Keratinocyte (primary cell): ENCODE data around the gene MYDGF. TPM values are rescaled to one million over a fixed set of nuclear protein-coding genes. Genes with fewer than 3 reads are reported as not detected.

Source experiments
- DNase-seq: peaks from one replicate; pipeline ENCODE4 v3.0.0-alpha.2; 2011; ENCODE audit warnings: low read depth, missing footprints, low spot score
- FAIRE-seq: peaks from 2 replicates; lab custom pipeline; 2011; peaks lifted over from hg19 to GRCh38; lab: Jason Lieb, UNC
- H2AFZ ChIP-seq: 2 replicates; pipeline ENCODE4 v1.6.0; 2012; ENCODE audit warnings: low read length, control low read depth, inconsistent platforms; ENCODE audit not compliant: control insufficient read depth
- H3K27ac ChIP-seq: 2 replicates; pipeline ENCODE4 v1.5.1; 2011; ENCODE audit warnings: low read length; ENCODE audit not compliant: control insufficient read depth, insufficient read depth
- H3K27me3 ChIP-seq: 3 replicates; pipeline ENCODE4 v1.6.0; 2011; ENCODE audit warnings: low read length; ENCODE audit not compliant: control insufficient read depth, insufficient read depth; ENCODE audit errors: extremely low read depth
- H3K36me3 ChIP-seq, 2 experiments: 2 replicates in 1 of 2; 3 replicates in 1 of 2; pipeline ENCODE4 v1.5.1; 2011; ENCODE audit warnings: low read length in 2 of 2, mild to moderate bottlenecking in 1 of 2; ENCODE audit not compliant: control insufficient read depth in 2 of 2, insufficient read depth in 2 of 2; ENCODE audit errors: extremely low read depth in 1 of 2
- H3K4me1 ChIP-seq: 3 replicates; pipeline ENCODE4 v1.5.1; 2011; ENCODE audit warnings: low read length; ENCODE audit not compliant: control insufficient read depth, insufficient read depth; ENCODE audit errors: extremely low read depth
- H3K4me2 ChIP-seq: 3 replicates; pipeline ENCODE4 v1.6.0; 2011; ENCODE audit warnings: low read depth, low read length; ENCODE audit not compliant: control insufficient read depth, insufficient read depth; ENCODE audit errors: extremely low read depth
- H3K4me3 ChIP-seq, 3 experiments: fragments of 200-600 bp in 1 of 3; sonication (generic) in 1 of 3; 2 replicates in 2 of 3; 3 replicates in 1 of 3; pipeline ENCODE4 v1.5.1; 2011 to 2016; ENCODE audit warnings: low read length in 3 of 3, mild to moderate bottlenecking in 3 of 3, control low read depth in 2 of 3, inconsistent platforms in 1 of 3, low read depth in 1 of 3, mixed read lengths in 1 of 3, mixed run types in 1 of 3, moderate library complexity in 1 of 3; ENCODE audit not compliant: control insufficient read depth in 2 of 3, insufficient read depth in 2 of 3; ENCODE audit errors: extremely low read depth in 1 of 3
- H3K79me2 ChIP-seq: 2 replicates; pipeline ENCODE4 v1.6.0; 2012; ENCODE audit warnings: low read length; ENCODE audit not compliant: control insufficient read depth, insufficient read depth
- H3K9ac ChIP-seq: 3 replicates; pipeline ENCODE4 v1.6.0; 2011; ENCODE audit warnings: low read length; ENCODE audit not compliant: control insufficient read depth, insufficient read depth; ENCODE audit errors: extremely low read depth
- H3K9me1 ChIP-seq: 3 replicates; pipeline ENCODE4 v1.6.0; 2011; ENCODE audit warnings: low read length; ENCODE audit not compliant: control insufficient read depth, insufficient read depth; ENCODE audit errors: extremely low read depth
- H3K9me3 ChIP-seq: 2 replicates; pipeline ENCODE4 v1.5.1; 2012; ENCODE audit warnings: low read depth, low read length; ENCODE audit not compliant: control insufficient read depth
- H4K20me1 ChIP-seq: 3 replicates; pipeline ENCODE4 v1.6.0; 2011; ENCODE audit warnings: low read length; ENCODE audit not compliant: control insufficient read depth, insufficient read depth; ENCODE audit errors: extremely low read depth
- EZH2 ChIP-seq: IDR thresholded peaks from one replicate; pipeline ENCODE4 v1.6.1; 2012; ENCODE audit warnings: inconsistent platforms, mild to moderate bottlenecking, low read length, moderate library complexity
- dilution Hi-C: fragments of 300-500 bp; cut with MboI; formaldehyde crosslinking; loops from one replicate; pipeline ENCODE4 v1.7.0; 2020; ENCODE audit warnings: low sequenced_read_pairs; ENCODE audit not compliant: extremely low pct_ligation_motif_present
- polyA plus RNA-seq, 5 experiments: library from polyadenylated mRNA; depleted of rRNA in 3 of 5; stranded (reverse) in 3 of 5; stranded (forward) in 1 of 5; unstranded in 1 of 5; fragments of >200 nt; gene quantifications; 1 replicate in 1 of 5; 2 replicates in 3 of 5; 3 replicates in 1 of 5; pipeline versions ENCODE4 v1.2.1 to v1.2.3, GENCODE V29; 2011 to 2012; ENCODE audit warnings: missing spikeins in 2 of 5, low read depth in 1 of 5, low replicate concordance in 1 of 5
- TF ChIP-seq, protein P1 (sequence below), 3 experiments: IDR thresholded peaks in 1 of 3; conservative IDR thresholded peaks in 1 of 3; optimal IDR thresholded peaks in 1 of 3; 2 replicates in 2 of 3; 3 replicates in 1 of 3; pipeline versions ENCODE3 to v1.5.1; 2011; ENCODE audit warnings: low read length in 3 of 3, mild to moderate bottlenecking in 3 of 3, moderate library complexity in 2 of 3, control low read depth in 1 of 3, inconsistent platforms in 1 of 3; ENCODE audit not compliant: insufficient read depth in 2 of 3; ENCODE audit errors: extremely low read depth in 1 of 3

The MYDGF gene
- polyA plus RNA-seq, 1 donor (not counting 4 experiments of a cell fraction or from before 2014, with no cell fraction given), result 85.9 TPM

DNA sequence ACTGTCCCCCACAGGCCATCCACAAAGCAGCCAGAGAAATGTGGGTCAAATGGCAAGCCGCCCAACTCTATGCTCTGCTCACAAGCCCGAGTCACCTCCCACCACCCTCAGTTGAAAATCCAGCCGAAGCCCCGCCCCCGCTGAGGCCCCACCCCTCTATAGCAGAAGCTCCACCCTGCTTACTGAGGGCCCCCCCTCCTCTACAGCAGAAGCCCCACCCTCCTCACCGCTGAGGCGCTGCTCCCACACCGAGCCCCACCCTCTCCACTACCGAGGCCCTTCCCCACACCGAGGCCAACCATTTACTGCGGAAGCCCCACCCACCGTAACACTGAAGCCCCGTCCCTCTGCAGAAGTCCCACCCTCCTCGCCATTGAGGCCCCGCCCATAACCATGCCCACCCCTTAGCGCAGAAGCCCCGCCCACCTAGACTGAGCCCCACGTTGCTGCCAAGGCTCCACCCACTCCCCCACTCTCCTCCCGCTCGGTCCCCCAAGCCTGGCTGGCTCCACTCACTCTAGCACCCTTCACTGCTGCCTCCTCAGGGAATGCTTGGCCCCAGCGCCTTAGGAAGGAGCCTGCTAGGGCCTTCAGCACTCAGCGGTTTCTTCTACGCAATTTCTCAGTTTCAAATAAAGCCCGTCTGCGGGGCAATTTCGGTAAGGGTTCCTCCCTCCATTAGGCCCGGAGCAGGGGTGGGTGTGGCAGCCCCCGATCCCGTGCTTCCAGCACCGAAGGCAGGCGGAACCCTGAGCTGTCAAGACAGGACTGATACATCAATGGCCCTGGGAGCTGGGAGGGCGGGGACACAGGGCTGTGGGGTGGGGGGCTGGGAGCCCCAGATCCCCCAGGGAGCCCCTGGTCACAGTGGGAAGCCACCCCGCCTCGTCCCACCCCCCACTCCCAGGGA, 9.0 kb upstream of the MYDGF start:
- Histone ChIP-seq H3K27ac (no peak overlapping the region), H3K9me3 (no peaks in the 10 kb centered on the region), H3K4me2 (no peak overlapping the region), H3K4me3 (no peak overlapping the region), H3K9ac (no peak overlapping the region), H4K20me1 (no peaks in the 10 kb centered on the region), H3K9me1 (no peaks in the 10 kb centered on the region), H3K27me3 (no peaks in the 10 kb centered on the region), H2AFZ (no peak overlapping the region), H3K36me3 (peaks cover 41 to 45% of the 10 kb centered on the region in 2 experiments), H3K4me1 (no peaks in the 10 kb centered on the region), H3K79me2 (no peaks in the 10 kb centered on the region)
- DNase-seq (no peak), FAIRE-seq (no peak)
- dilution Hi-C loops, result no loop called here
- TF ChIP-seq EZH2, result no peak
- TF ChIP-seq, protein P1, sequence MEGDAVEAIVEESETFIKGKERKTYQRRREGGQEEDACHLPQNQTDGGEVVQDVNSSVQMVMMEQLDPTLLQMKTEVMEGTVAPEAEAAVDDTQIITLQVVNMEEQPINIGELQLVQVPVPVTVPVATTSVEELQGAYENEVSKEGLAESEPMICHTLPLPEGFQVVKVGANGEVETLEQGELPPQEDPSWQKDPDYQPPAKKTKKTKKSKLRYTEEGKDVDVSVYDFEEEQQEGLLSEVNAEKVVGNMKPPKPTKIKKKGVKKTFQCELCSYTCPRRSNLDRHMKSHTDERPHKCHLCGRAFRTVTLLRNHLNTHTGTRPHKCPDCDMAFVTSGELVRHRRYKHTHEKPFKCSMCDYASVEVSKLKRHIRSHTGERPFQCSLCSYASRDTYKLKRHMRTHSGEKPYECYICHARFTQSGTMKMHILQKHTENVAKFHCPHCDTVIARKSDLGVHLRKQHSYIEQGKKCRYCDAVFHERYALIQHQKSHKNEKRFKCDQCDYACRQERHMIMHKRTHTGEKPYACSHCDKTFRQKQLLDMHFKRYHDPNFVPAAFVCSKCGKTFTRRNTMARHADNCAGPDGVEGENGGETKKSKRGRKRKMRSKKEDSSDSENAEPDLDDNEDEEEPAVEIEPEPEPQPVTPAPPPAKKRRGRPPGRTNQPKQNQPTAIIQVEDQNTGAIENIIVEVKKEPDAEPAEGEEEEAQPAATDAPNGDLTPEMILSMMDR (optimal IDR thresholded peaks at IDR 0.05 in 1 of 3, IDR thresholded peaks at IDR 0.05 in 1 of 3, conservative IDR thresholded peaks at IDR 0.05 in 1 of 3; ENCODE audit: extremely low read depth in 1 of 3, insufficient read depth in 2 of 3, low read length in 3 of 3), result no peak

- FAIRE-seq, result no peak
- dilution Hi-C loops, result no loop called here
Observed at GRCh38 chr19:4676955-4677731, 7.0 kb upstream of the MYDGF start.

More at GRCh38 chr19:4676955-4677731, 7.0 kb upstream of the MYDGF start:
- no peak for DNase-seq
- Histone ChIP-seq H3K4me1 (no peaks in the 10 kb centered on the region), H3K9ac (no peak overlapping the region), H3K79me2 (no peaks in the 10 kb centered on the region), H3K4me2 (no peak overlapping the region), H3K27ac (no peak overlapping the region), H2AFZ (no peak overlapping the region), H3K4me3 (no peak overlapping the region), H3K36me3 (peaks cover 29 to 31% of the 10 kb centered on the region in 2 experiments), H3K27me3 (no peaks in the 10 kb centered on the region), H4K20me1 (no peaks in the 10 kb centered on the region), H3K9me1 (no peaks in the 10 kb centered on the region), H3K9me3 (no peaks in the 10 kb centered on the region)
- TF ChIP-seq, protein P1 (optimal IDR thresholded peaks at IDR 0.05 in 1 of 3, IDR thresholded peaks at IDR 0.05 in 1 of 3, conservative IDR thresholded peaks at IDR 0.05 in 1 of 3; ENCODE audit: extremely low read depth in 1 of 3, insufficient read depth in 2 of 3, low read length in 3 of 3), result peak; percentile 52 to 73 (median 61)
- TF ChIP-seq EZH2, result no peak
